NCI-H1092 (cell line): ENCODE measurements around the gene NLRP9.

Source experiments
- DNase-seq: peaks from one replicate; lab custom pipeline; 2025; lab: John Stamatoyannopoulos, UW

Gene NLRP9

DNA sequence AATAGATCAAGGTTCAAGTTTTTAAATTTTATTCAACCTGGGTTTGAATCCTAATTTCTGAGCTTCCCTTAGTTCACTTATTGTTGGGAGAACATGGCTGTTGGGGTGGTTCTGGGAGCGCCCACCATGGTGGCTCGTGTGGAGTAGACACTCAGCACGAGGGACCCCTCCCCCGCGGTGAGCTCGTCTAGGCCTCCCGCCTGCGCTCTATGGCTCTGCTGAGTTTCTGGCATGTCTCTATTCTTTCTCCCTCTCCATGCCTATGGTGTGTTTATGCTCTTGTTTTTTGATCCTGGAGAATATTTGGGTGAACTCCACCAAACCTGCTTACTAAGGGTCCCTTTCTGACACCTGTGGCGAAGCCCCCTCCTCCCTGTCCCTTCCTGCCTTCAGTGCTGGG, 64.7 kb downstream of the NLRP9 start:
- DNase-seq: no peak

DNA sequence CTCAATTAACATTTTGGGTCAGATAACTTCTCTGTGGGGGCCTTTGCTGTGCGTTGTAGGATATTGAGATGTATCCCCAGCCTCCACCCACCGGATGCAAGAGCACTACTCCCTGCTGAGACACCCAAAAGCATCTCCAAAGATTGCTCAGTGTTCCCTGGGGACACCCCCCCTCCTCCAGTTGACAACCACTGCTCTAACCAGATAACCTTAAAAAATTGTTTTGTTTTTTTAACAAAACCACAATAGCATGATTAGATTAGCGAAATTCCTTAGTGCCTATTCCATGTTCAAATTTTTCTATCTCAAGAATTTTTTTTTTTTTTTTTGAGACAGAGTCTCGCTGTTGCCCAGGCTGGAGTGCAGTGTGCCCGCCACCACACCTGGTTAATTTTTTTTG, 65.8 kb downstream of the NLRP9 start:
- DNase-seq: no peak

DNA sequence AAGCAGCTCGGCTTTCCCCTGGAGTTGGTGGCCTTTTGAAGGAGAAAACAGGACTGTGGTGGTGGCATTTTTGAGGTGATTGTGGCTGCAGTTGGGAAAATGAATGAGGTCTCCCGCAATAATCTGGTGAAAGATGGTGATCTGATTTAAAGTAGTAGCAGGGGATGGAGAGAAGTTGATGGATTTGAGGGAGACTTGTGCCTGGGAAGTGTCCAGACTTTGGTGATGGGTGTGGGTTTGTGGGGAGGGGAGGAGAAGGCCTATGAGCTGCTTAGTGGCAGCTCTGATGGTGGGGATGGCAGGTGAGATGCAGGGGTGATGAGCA, 67.2 kb downstream of the NLRP9 start:
- no peak for DNase-seq

DNA sequence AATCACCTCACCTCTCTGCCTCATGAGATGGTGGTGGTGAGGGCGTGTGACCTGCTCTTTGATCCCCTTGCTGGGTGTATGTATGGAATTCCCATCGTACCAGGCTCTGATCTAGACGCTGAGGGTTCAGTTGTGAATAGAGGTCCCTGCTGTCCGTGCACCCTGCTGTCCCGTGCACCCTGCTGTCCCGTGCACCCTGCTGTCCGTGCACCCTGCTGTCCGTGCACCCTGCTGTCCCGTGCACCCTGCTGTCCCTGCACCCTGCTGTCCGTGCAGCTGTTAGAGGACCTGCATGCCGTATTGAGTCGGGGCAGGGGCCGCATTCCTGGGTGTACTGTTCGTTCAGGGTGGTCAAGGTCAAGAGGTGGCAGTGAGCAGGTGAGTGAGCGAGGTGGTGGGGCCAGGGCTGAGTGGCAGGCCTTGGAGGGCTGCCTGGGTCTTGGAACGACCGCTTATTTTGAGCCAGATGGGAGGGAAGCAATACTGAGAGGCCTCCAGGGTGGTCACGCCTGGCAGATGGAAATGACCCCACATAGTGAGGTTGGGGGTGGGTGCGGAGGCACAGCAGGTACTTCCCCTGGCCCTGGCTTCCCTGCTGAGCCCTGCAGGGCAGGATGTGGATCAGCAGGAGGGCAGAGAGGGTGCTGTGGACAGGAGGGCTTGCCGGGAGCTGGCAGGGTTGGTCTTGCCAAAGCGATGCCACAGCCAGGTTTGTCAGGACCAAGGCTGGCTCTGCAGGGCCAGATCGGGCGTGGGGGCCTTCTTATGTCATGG, 67.7 kb downstream of the NLRP9 start:
- no peak for DNase-seq

DNA sequence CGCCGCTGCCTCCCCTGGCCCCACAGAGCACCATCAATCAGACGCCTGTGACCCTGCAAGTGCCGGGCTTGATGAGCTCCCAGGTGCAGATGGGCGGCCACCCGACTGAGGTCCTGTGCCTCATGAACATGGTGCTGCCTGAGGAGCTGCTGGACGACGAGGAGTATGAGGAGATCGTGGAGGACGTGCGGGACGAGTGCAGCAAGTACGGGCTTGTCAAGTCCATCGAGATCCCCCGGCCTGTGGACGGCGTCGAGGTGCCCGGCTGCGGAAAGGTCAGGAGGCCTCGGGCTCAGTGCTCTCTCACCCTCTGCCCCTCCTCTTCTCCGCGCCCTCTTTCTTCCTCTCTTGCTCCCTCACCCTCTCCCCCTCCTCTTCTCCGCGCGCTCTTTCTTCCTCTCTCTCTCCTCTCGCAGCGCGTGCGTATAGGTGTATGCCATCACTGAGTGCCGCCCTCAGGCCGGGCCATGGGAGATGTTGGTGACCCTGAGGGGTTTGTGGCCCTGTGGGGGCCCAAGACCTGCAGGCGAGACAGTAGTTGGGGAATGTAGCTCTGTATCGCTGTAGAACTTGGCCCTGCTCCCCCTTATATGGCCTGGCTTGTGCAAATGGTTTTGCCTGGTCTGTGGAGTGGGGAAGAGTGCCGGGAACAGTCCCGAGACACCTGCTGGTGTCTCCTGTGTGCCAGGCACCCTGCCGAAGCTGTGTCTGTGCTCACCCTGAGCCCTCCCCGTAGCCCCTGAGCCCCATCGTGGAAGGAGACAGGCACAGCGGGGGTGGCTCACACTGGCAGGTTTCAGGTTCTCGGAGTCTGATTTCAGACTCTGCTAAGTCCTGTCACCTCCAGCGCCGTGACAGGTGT, 68.6 kb downstream of the NLRP9 start:
- no peak for DNase-seq

DNA sequence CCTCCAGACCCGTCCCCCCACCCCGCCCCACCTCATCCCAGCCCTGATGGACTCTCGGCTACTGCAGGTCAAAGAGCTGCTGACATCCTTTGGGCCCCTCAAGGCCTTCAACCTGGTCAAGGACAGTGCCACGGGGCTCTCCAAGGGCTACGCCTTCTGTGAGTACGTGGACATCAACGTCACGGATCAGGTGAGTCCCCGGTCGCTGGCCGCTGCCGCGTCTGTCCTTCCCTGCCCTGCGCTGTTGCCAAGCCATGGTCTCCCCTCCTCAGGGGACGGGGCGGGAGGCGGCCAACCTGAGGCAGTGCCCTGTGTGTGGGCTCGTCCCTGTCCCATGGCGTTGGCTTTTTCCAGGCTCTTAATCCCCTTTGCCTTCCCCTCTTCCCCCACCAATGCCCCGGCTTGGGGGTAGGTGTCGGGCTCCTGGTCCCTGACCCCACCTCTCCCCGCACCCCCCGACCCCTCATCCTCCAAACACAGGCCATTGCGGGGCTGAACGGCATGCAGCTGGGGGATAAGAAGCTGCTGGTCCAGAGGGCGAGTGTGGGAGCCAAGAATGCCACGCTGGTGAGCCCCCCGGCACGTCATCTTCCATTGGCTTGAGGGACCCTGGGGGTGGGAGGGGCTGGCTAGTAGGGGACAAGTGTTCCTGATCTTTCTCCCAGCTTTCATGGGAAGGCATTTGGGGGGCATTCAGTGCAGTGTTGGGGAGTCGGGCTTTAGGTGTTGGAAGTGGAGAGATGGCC, 69.4 kb downstream of the NLRP9 start:
- no peak for DNase-seq

DNA sequence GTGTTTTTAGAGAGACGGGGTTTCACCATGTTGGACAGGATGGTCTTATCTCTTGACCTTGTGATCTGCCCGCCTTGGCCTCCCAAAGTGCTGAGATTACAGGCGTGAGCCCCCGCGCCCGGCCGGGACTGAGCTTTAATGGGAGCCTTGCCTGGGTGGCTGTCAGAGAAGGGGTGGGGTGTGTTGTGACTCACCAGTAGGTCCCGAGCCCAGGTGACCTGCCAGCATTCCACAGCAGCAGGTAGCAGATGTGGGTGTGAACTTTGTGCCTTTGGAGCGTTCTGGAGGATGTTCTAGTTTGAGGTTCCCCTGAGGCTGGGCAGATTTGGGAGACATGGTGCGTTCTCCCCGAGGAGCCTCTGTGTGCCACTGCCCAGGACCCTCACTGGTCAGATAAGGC, 70.2 kb downstream of the NLRP9 start:
- DNase-seq: no peak

DNA sequence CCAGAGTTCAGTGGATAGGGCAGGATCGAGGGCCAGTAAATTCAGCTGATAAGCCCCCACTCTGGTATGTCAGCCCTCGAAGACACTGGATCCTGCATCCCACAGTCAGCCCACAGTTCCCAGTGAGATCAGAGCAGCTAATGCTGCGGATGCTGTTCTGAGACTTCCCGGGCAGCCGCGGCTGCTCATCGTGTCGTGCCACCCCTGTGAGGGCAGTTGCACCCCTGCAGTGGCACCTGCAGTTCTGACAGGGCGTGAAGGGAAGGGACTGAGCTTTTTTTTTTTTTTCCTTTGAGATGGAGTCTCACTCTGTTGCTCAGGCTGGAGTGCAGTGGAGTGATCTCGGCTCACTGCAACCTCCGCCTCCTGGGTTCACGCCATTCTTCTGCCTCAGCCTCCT, 70.7 kb downstream of the NLRP9 start:
- DNase-seq: no peak

DNA sequence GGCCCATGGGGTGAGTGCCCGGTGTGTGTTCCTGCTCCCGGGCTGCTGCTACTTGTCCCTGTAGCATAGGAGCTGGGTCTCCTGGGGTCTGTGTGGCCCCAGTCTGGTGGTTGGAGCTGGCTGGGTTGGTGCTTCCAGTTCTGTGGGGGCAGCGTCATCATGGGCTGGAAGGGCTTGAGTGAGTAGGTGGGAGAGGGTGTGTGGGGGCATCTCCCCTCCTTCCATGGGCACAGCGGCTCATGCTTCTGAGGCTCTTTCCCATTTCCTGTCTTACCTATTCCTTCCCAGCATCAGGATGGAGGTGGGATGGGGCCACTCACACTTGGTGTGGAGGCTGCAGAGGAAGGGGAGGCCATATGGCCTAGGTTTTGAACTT, 71.2 kb downstream of the NLRP9 start:
- DNase-seq: no peak

DNA sequence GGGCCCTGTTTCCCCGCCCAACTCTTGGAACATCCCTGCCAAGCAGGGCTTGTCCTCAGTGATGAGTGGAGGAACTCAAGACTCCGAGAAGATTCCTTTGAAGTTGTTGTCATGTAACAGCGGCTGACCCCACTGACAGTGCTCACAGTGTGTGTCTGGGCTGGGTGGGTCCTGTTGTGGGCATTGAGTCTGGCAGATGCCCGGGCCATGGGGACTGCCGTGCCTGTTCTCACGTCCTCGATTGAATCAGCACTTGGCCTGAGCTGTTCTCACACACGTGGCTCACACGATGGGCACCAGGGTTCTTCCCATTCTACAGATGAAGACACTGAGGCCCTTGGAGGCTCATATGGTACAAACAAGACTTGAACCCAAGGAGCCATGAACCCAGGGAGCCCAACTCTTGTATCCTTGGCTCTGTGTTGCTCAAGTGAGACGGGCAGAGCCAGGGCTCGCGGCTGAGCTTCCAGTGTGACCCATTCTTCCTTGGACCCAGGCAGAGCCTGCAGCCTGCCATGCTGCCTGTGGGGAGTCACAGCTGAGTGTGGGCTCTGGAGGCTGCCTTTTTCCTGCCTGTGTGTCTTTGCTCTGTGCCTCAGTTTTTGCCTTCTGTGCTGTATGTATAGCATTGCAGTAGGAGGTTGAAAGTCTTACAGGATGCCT, 71.7 kb downstream of the NLRP9 start:
- DNase-seq: no peak

DNA sequence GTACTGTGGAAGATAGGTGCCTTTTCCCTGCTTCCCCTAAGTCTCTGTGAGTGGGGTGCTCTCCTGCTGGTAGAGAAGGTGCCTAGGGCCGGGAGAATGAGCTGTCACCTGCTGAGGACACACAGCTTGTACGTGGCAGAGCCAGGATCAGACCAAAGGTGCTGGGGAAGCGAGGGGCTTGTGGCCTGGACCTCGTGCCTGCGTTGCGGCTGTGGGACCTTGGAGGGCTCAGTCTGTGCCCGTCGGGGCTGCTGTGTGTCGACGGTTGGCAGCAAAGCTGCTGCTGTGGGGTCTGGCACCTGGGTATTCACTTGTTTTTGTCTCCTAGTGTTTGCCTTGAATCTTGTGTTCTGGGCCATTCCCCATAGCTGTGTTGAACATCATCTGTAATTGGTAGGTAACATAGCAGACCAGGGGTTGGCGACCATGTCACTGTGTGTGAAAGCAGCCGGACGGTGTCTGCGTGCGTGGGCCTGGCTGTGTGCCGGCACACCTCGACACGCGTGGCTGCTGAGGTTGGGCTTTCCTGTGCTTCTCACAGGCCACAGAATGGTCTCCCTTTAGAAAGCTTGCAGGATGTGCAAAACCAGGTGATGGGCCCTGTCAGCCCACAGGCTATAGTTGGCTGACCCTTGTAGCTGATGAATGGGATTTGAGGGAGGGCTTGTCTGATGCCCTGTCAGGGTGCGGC, 74.2 kb downstream of the NLRP9 start:
- no peak for DNase-seq

DNA sequence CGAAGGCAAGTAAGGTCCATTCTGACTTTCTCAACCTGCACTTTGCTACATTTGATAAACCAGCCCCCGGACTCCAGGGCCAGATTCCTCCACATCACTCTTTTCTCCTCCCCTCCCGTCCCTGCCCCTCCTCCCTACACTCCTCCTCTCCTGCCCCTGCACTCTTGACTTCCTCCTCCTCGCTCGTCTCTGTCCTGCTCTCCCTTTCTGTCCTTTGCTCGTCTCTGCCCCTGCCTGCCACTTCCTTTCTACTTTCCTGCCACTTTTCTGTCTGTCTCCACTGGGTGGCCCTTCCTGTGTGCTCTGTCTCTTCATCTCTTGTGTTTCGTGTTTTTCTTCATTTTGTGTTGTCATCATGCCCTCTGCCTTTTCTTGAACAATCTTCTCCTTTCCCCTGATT, 76.4 kb downstream of the NLRP9 start:
- DNase-seq: no peak

DNA sequence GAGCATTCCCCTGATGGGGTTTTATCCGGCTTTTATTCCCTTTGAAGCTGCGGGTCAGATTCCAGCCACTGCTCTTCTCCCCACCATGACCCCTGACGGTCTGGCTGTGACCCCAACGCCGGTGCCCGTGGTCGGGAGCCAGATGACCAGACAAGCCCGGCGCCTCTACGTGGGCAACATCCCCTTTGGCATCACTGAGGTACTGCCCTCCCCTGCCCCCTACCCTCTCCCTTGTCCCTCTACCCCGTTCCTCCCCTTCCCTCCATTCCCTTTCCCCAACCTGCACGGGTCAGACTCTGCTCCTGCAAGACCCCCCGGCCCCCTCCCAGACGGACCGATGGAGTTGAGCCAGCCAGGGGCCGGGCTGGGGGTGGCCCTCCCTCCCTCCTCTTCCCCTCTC, 77.2 kb downstream of the NLRP9 start:
- no peak for DNase-seq

DNA sequence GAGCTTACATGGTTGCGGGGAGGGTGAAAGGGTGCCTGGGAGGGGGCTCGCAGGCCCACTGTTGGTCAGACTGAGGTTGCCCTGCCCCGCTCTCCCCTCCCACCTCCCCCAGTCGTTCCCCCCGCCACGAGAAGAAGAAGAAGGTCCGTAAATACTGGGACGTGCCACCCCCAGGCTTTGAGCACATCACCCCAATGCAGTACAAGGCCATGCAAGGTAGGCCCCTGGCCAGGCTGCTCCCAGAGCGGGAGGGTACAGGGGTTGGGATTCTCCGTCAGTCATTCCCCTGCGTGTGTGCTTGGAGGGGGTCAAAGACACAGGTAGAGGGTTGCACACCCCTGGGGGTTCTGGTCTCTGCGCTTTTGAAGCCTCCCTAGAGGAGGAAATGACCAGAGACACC, 77.8 kb downstream of the NLRP9 start:
- no peak for DNase-seq

DNA sequence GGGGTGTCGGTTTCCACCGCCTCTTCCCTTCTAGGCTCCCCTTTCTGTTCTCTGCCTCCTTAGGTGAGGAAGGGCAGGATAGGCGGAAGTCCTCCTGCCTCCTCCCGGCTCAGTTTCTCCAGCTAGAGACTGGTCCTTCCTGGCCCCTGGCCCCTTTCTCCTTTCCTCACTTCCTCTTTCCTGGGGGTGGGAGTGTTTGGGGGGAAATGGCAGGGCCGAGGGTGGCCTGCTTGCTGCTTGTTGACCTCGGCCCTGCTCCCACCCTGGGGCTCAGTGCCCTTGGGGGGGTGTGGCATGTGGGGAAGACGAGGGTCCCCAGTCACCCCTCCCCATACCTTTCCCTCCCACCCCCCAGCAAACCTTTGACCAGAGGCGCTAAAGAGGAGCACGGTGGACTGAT, 78.4 kb downstream of the NLRP9 start:
- no peak for DNase-seq

DNA sequence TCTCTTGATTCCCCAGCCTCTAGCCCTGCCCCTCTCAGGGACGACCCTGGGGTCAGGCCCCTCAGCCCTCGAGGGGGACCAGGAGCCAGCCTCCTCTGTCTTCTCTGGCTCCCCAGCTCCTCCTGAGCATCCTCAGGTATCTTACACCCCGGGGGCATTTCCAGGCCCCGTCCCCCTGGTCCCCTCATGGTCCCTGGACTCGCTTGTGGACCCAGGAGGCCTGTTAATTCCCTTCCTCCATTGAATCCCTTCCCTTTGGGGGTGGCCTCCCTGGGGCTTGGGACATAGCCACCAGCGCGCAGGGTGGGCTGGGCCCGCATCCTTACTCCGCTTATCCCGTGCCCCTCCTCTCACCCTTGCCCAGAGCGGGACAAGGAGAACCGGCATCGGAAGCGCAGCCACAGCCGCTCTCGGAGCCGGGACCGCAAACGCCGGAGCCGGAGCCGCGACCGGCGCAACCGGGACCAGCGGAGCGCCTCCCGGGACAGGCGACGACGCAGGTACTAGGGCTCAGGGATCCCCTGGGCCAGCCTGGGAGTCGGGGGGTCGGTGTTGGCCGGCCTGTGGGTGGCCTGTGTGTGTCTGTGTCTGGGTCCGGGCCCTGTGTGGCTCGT, 79.2 kb downstream of the NLRP9 start:
- DNase-seq: no peak
